H1 (cell line): ENCODE data around the gene TM7SF3. TPM values are rescaled to one million over a fixed set of nuclear protein-coding genes. Genes with fewer than 3 reads are reported as not detected.

Experiments used
- CTCF ChIA-PET: fragments of 300-600 bp; sonication (Branson Sonifier 250); formaldehyde crosslinking; loops from one replicate; lab custom pipeline; 2021; ENCODE audit not compliant: partially characterized antibody; lab: Charles Lee
- POLR2A ChIA-PET: fragments of 300-600 bp; sonication (Branson Sonifier 250); formaldehyde crosslinking; loops from one replicate; lab custom pipeline; 2021; ENCODE audit warnings: inconsistent platforms; ENCODE audit not compliant: partially characterized antibody; lab: Charles Lee
- DNase-seq, 2 experiments: peaks; one replicate each; pipeline versions ENCODE4 v3.0.0 to v3.0.0-alpha.2; 2010 to 2022; ENCODE audit warnings: low spot score in 2 of 2, low read depth in 1 of 2, mixed read lengths in 1 of 2
- FAIRE-seq: peaks from 2 replicates; lab custom pipeline; 2011; peaks lifted over from hg19 to GRCh38; lab: Jason Lieb, UNC
- H2AFZ ChIP-seq: 2 replicates; pipeline ENCODE4 v1.8.1; 2012; ENCODE audit warnings: low read length, inconsistent platforms
- H2AK5ac ChIP-seq: 2 replicates; pipeline ENCODE4 v1.6.1; 2013; ENCODE audit warnings: low read depth, low read length
- H2BK120ac ChIP-seq: replicated peaks from 2 replicates; pipeline ENCODE3; 2013; ENCODE audit warnings: low read depth, low read length, inconsistent platforms
- H2BK12ac ChIP-seq: 2 replicates; pipeline ENCODE4 v1.6.1; 2013; ENCODE audit warnings: low read depth, low read length
- H2BK15ac ChIP-seq: 2 replicates; pipeline ENCODE4 v1.6.1; 2013; ENCODE audit warnings: low read length
- H2BK20ac ChIP-seq: 2 replicates; pipeline ENCODE4 v1.6.1; 2013; ENCODE audit warnings: low read length
- H2BK5ac ChIP-seq: 2 replicates; pipeline ENCODE4 v1.6.1; 2013; ENCODE audit warnings: low read depth, low read length
- H3K14ac ChIP-seq: 2 replicates; pipeline ENCODE4 v1.6.1; 2013; ENCODE audit warnings: inconsistent platforms; ENCODE audit not compliant: insufficient read length
- H3K18ac ChIP-seq: 2 replicates; pipeline ENCODE4 v1.6.1; 2013; ENCODE audit warnings: low read length; ENCODE audit errors: extremely low read depth
- H3K23ac ChIP-seq: 2 replicates; pipeline ENCODE4 v1.6.1; 2013; ENCODE audit warnings: inconsistent platforms; ENCODE audit not compliant: insufficient read length
- H3K23me2 ChIP-seq: 2 replicates; pipeline ENCODE4 v1.6.1; 2013; ENCODE audit warnings: low read depth, low read length
- H3K27ac ChIP-seq: 2 replicates; pipeline ENCODE4 v1.6.1; 2011; ENCODE audit warnings: low read depth, low read length, inconsistent platforms
- H3K27me3 ChIP-seq, 4 experiments: replicated peaks in 1 of 4; 1 replicate in 1 of 4; 2 replicates in 3 of 4; pipeline versions ENCODE4 v1.6.1 to v1.8.1; 2011 to 2013; ENCODE audit warnings: low read length in 3 of 4, mild to moderate bottlenecking in 3 of 4, inconsistent platforms in 2 of 4, mixed read lengths in 2 of 4, moderate library complexity in 1 of 4; ENCODE audit not compliant: control insufficient read depth in 3 of 4, insufficient read depth in 3 of 4; ENCODE audit errors: extremely low read depth in 1 of 4
- H3K36me3 ChIP-seq, 4 experiments: 2 replicates each; pipeline versions ENCODE4 v1.6.1 to v1.8.1; 2011 to 2013; ENCODE audit warnings: mild to moderate bottlenecking in 4 of 4, low read length in 3 of 4, moderate library complexity in 2 of 4, control low read depth in 1 of 4, inconsistent platforms in 1 of 4; ENCODE audit not compliant: insufficient read depth in 4 of 4, control insufficient read depth in 2 of 4
- H3K4ac ChIP-seq: replicated peaks from 2 replicates; pipeline ENCODE3; 2013; ENCODE audit warnings: low read length, low read depth, mixed read lengths, inconsistent platforms; ENCODE audit not compliant: insufficient read length
- H3K4me1 ChIP-seq, 4 experiments: replicated peaks in 1 of 4; 1 replicate in 1 of 4; 2 replicates in 3 of 4; pipeline versions ENCODE4 v1.6.1 to v1.8.1; 2011 to 2013; ENCODE audit warnings: low read length in 3 of 4, inconsistent platforms in 2 of 4, mixed read lengths in 1 of 4; ENCODE audit not compliant: insufficient read depth in 4 of 4, control insufficient read depth in 3 of 4
- H3K4me2 ChIP-seq, 2 experiments: 2 replicates each; pipeline versions ENCODE4 v1.6.1 to v1.8.1; 2011 to 2013; ENCODE audit warnings: low read depth in 2 of 2, low read length in 2 of 2, control low read depth in 1 of 2, inconsistent platforms in 1 of 2, mild to moderate bottlenecking in 1 of 2; ENCODE audit not compliant: insufficient read depth in 1 of 2
- H3K4me3 ChIP-seq, 4 experiments: fragments of 200-600, 300-600 bp in 1 of 4; sonication (generic), shearing (Covaris generic), sonication (Bioruptor Twin) in 1 of 4; 2 replicates each; pipeline versions ENCODE4 v1.5.1 to v1.8.1; 2011 to 2016; ENCODE audit warnings: low read length in 4 of 4, low read depth in 3 of 4, control low read depth in 2 of 4, inconsistent platforms in 2 of 4, mild to moderate bottlenecking in 2 of 4, mixed read lengths in 1 of 4, moderate library complexity in 1 of 4; ENCODE audit not compliant: insufficient read depth in 2 of 4; ENCODE audit errors: extremely low read depth in 1 of 4
- H3K56ac ChIP-seq: replicated peaks from 2 replicates; pipeline ENCODE3; 2013; ENCODE audit warnings: low read depth, mild to moderate bottlenecking, mixed read lengths, low read length, inconsistent platforms; ENCODE audit not compliant: insufficient read length
- H3K79me1 ChIP-seq: 2 replicates; pipeline ENCODE4 v1.6.1; 2013; ENCODE audit warnings: low read depth, low read length, control low read depth
- H3K79me2 ChIP-seq, 2 experiments: 2 replicates each; pipeline versions ENCODE4 v1.6.1 to v1.8.1; 2012 to 2013; ENCODE audit warnings: low read length in 2 of 2, mild to moderate bottlenecking in 2 of 2, inconsistent platforms in 1 of 2; ENCODE audit not compliant: insufficient read depth in 2 of 2, control insufficient read depth in 1 of 2
- H3K9ac ChIP-seq, 4 experiments: replicated peaks in 1 of 4; 1 replicate in 1 of 4; 2 replicates in 3 of 4; pipeline versions ENCODE4 v1.6.1 to v1.8.1; 2011 to 2013; ENCODE audit warnings: low read depth in 3 of 4, low read length in 3 of 4, control low read depth in 2 of 4, mild to moderate bottlenecking in 2 of 4, moderate library complexity in 2 of 4, inconsistent platforms in 1 of 4; ENCODE audit errors: extremely low read depth in 1 of 4
- H3K9me3 ChIP-seq, 2 experiments: 2 replicates each; pipeline versions ENCODE4 v1.6.1 to v1.8.1; 2012 to 2013; ENCODE audit warnings: mild to moderate bottlenecking in 2 of 2, moderate library complexity in 2 of 2, control low read depth in 1 of 2, inconsistent platforms in 1 of 2, low read depth in 1 of 2, low read length in 1 of 2, mixed read lengths in 1 of 2; ENCODE audit not compliant: insufficient read depth in 2 of 2
- H4K20me1 ChIP-seq, 2 experiments: replicated peaks in 1 of 2; 2 replicates each; pipeline versions ENCODE3 to v1.8.1; 2011 to 2013; ENCODE audit warnings: inconsistent platforms in 2 of 2, low read length in 2 of 2, mild to moderate bottlenecking in 1 of 2; ENCODE audit not compliant: insufficient read depth in 2 of 2, control insufficient read depth in 1 of 2
- H4K5ac ChIP-seq: 2 replicates; pipeline ENCODE4 v1.6.1; 2013; ENCODE audit warnings: low read length, low read depth, mixed read lengths, inconsistent platforms; ENCODE audit not compliant: insufficient read length
- H4K8ac ChIP-seq: 2 replicates; pipeline ENCODE4 v1.8.0; 2013; ENCODE audit warnings: mild to moderate bottlenecking, moderate library complexity, low read length, inconsistent platforms; ENCODE audit not compliant: insufficient read depth; ENCODE audit errors: extremely low read depth
- H4K91ac ChIP-seq: replicated peaks from 2 replicates; pipeline ENCODE3; 2013; ENCODE audit warnings: low read length, mixed read lengths, inconsistent platforms; ENCODE audit not compliant: insufficient read length
- WGBS, 2 experiments: shearing (Covaris generic) in 1 of 2; methylation state at CpG; one replicate each; pipeline versions ENCODE4 v1.1.6 to v1.1.7; 2013 to 2015; ENCODE audit warnings: low lambda C conversion rate in 2 of 2, mixed read lengths in 2 of 2, inconsistent platforms in 1 of 2, low coverage in 1 of 2, missing lambda C conversion rate in 1 of 2; ENCODE audit not compliant: insufficient replicate concordance in 2 of 2, insufficient coverage in 1 of 2, insufficient read length in 1 of 2; ENCODE audit errors: extremely low coverage in 1 of 2, missing lambda C conversion rate in 1 of 2; 5-methylcytosine and 5-hydroxymethylcytosine counted together
- polyA plus RNA-seq, 7 experiments: library from polyadenylated mRNA; depleted of rRNA in 3 of 7; stranded (reverse) in 5 of 7; unstranded in 2 of 7; fragments of >200 nt in 5 of 7; fragments of 200-250 nt in 2 of 7; gene quantifications; 1 replicate in 5 of 7; 2 replicates in 1 of 7; 4 replicates in 1 of 7; pipeline versions ENCODE4 v1.2.1 to v1.2.3, GENCODE V29; 2011 to 2013; ENCODE audit warnings: missing spikeins in 2 of 7, mixed read lengths in 2 of 7
- total RNA-seq: library from RNA; stranded (reverse); fragmentation: NEBNext Ultra II Directional; extraction: Animal tissue kit (Norgen Biotek cat#: 25700); gene quantifications from 2 replicates; pipeline ENCODE4 v1.2.1, GENCODE V29; 2021

The TM7SF3 gene
- total and polyA plus RNA-seq, 2 of the 8 experiments (the other 6 are each of a cell fraction or from before 2014, with no cell fraction given) = 57.9 to 77.2 TPM

DNA sequence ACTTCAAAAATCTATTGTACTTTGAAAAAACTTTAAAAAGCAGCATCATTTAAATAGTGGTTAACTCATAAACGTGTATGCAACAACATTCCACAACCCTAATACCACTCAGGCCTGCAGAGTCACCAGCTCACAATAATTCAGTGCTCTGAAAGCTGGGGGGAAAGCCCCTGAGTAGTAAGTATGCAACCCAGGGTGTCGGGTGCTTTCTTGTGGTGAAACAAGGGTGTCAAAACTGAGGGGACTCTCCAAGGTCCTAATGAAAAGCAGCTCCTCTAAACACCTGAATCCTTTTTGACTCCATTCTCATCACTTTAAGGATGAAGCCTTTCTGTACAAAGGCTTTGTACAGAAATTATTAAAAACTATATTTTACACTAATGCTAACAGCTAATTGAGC, 42.2 kb downstream of the TM7SF3 start:
- Histone ChIP-seq H3K56ac (no peak overlapping the region), H2BK120ac (no peak overlapping the region), H4K20me1 (no peaks in the 10 kb centered on the region), H3K14ac (no peak overlapping the region), H3K23ac (no peak overlapping the region), H2BK12ac (no peak overlapping the region), H3K9ac (no peak overlapping the region), H3K23me2 (no peaks in the 10 kb centered on the region), H4K5ac (no peak overlapping the region), H3K4ac (no peak overlapping the region), H2BK5ac (no peak overlapping the region), H3K79me1 (no peaks in the 10 kb centered on the region), H3K36me3 (peaks cover 5 to 17% (median 10%) of the 10 kb centered on the region in 4 experiments; a peak in 6 of 8 replicates), H3K9me3 (no peaks in the 10 kb centered on the region), H2AK5ac (no peak overlapping the region), H2AFZ (no peak overlapping the region), H3K79me2 (no peaks in the 10 kb centered on the region), H3K18ac (no peak overlapping the region), H3K4me3 (no peak overlapping the region), H4K8ac (no peak overlapping the region), H3K4me1 (no peaks in the 10 kb centered on the region), H4K91ac (no peak overlapping the region), H2BK20ac (no peak overlapping the region), H3K27me3 (no peaks in the 10 kb centered on the region), H3K27ac (no peak overlapping the region), H3K4me2 (no peak overlapping the region), H2BK15ac (no peak overlapping the region)
- ChIA-PET POLR2A (interaction anchor here (1.0 kb wide), 1 partner anchor 214 kb away, joined by 3 read pairs; no protein-coding TSS in a partner anchor), CTCF (interaction anchor here (1.0 kb wide), 1 partner anchor 334 kb away, joined by 6 read pairs; no protein-coding TSS in a partner anchor)
- DNase-seq (no peak), FAIRE-seq (no peak)
- 93% methylated on average over 2 of the region's 2 CpGs; no CpG with 5 or more reads in 1 of the 2 experiments for WGBS, 2 experiments
